Ishikawa (cell line): ENCODE data around the gene SOHLH2.
A peak's percentile ranks its signal among the peaks of the same experiment; 100 is the strongest.

Experiments used
- CEBPB ChIP-seq: IDR thresholded peaks from 2 replicates; pipeline ENCODE4 v1.6.1; 2012
- CREB1 ChIP-seq: IDR thresholded peaks from 2 replicates; pipeline ENCODE4 v1.6.1; 2012; ENCODE audit warnings: low read depth
- EGR1 ChIP-seq: IDR thresholded peaks from 2 replicates; pipeline ENCODE4 v1.6.1; 2012
- EP300 ChIP-seq: IDR thresholded peaks from 2 replicates; pipeline ENCODE4 v1.6.1; 2012; ENCODE audit warnings: borderline replicate concordance
- FOXM1 ChIP-seq: IDR thresholded peaks from 2 replicates; pipeline ENCODE4 v1.6.1; 2012; ENCODE audit warnings: low read depth, borderline replicate concordance
- MAX ChIP-seq: IDR thresholded peaks from 2 replicates; pipeline ENCODE4 v1.6.1; 2012
- NFIC ChIP-seq: IDR thresholded peaks from 2 replicates; pipeline ENCODE4 v1.6.1; 2012
- RAD21 ChIP-seq: IDR thresholded peaks from 2 replicates; pipeline ENCODE4 v1.6.1; 2012; ENCODE audit warnings: low read depth
- REST ChIP-seq: IDR thresholded peaks from 2 replicates; pipeline ENCODE4 v1.6.1; 2012; ENCODE audit warnings: low read depth, mild to moderate bottlenecking
- TAF1 ChIP-seq: IDR thresholded peaks from 2 replicates; pipeline ENCODE4 v1.6.1; 2012; ENCODE audit warnings: low read depth, mild to moderate bottlenecking
- TCF12 ChIP-seq: IDR thresholded peaks from 2 replicates; pipeline ENCODE4 v1.6.1; 2012; ENCODE audit warnings: low read depth
- TEAD4 ChIP-seq: IDR thresholded peaks from 2 replicates; pipeline ENCODE4 v1.6.1; 2012
- USF1 ChIP-seq: IDR thresholded peaks from 2 replicates; pipeline ENCODE4 v1.6.1; 2012
- YY1 ChIP-seq: IDR thresholded peaks from 2 replicates; pipeline ENCODE4 v1.6.1; 2012; ENCODE audit warnings: low read depth
- ZBTB7A ChIP-seq: IDR thresholded peaks from 2 replicates; pipeline ENCODE4 v1.6.1; 2012; ENCODE audit warnings: low read depth

Gene SOHLH2

GRCh38 chr13:36160297-36160696, 54.1 kb downstream of the SOHLH2 start:
- no peak for TF ChIP-seq FOXM1
- no peak for TF ChIP-seq EP300
- TF ChIP-seq YY1 = no peak
- TF ChIP-seq REST = peak; percentile 64; the same call in 1 of the 2 replicates

GRCh38 chr13:36158611-36159010, 55.7 kb downstream of the SOHLH2 start:
- TF ChIP-seq EP300 (no peak), YY1 (no peak), EGR1 (no peak), FOXM1 (no peak), RAD21 (no peak), USF1 (no peak), TEAD4 (no peak), NFIC (no peak), CREB1 (no peak), MAX (no peak), TCF12 (no peak), TAF1 (no peak), ZBTB7A (no peak), REST (no peak), CEBPB (no peak)

GRCh38 chr13:36157480-36157879, 56.9 kb downstream of the SOHLH2 start:
- no peak for TF ChIP-seq MAX
- no peak for TF ChIP-seq FOXM1
- no peak for TF ChIP-seq EGR1
- TF ChIP-seq EP300 = no peak

- no peak for TF ChIP-seq FOXM1
- TF ChIP-seq YY1 = no peak
- TF ChIP-seq TAF1 = no peak
- no peak for TF ChIP-seq CREB1
- TF ChIP-seq TCF12 = no peak
- TF ChIP-seq TEAD4 = no peak
- TF ChIP-seq ZBTB7A = no peak
- no peak for TF ChIP-seq RAD21
- no peak for TF ChIP-seq REST
- TF ChIP-seq EP300 = no peak
- no peak for TF ChIP-seq NFIC
- TF ChIP-seq USF1 = no peak
- no peak for TF ChIP-seq MAX
- no peak for TF ChIP-seq CEBPB
- no peak for TF ChIP-seq EGR1
Observed at GRCh38 chr13:36154567-36155291, 59.6 kb downstream of the SOHLH2 start.
